GM06990 (cell line): ENCODE measurements around the gene TMEM212.

ENCODE experiments used
- DNase-seq: peaks from one replicate; pipeline ENCODE4 v3.0.0-alpha.2; 2011; ENCODE audit not compliant: insufficient read length; ENCODE audit errors: extremely low read depth
- H3K27me3 ChIP-seq: replicated peaks from 2 replicates; pipeline ENCODE4 v1.6.0; 2011; ENCODE audit warnings: low read length; ENCODE audit not compliant: control insufficient read depth, insufficient read depth
- H3K36me3 ChIP-seq: 2 replicates; pipeline ENCODE4 v1.5.1; 2011; ENCODE audit warnings: low read length; ENCODE audit not compliant: control insufficient read depth, insufficient read depth
- H3K4me3 ChIP-seq: replicated peaks from 2 replicates; pipeline ENCODE4 v1.5.1; 2011; ENCODE audit warnings: low read depth, mild to moderate bottlenecking, control low read depth, low read length
- CTCF ChIP-seq: IDR thresholded peaks from 2 replicates; pipeline ENCODE4 v1.5.1; 2011; ENCODE audit warnings: low read length, control low read depth, mild to moderate bottlenecking, inconsistent platforms; ENCODE audit not compliant: insufficient read depth, poor library complexity, severe bottlenecking

The TMEM212 gene

GRCh38 chr3:171908731-171909130, 65.6 kb downstream of the TMEM212 start:
- no peaks in the 10 kb centered on the region for H3K36me3 ChIP-seq
- no peak overlapping the region for H3K4me3 ChIP-seq
- no peak for TF ChIP-seq CTCF
- DNase-seq: no peak
- H3K27me3 ChIP-seq: no peaks in the 10 kb centered on the region
